Spleen (tissue), 7 donors: ENCODE data around the gene TSPAN15.

Source experiments
- POLR2A ChIP-seq, 3 donors: fragments of 450-650 bp; IDR thresholded peaks; one replicate each; pipeline ENCODE4 v1.5.1; 2017; ENCODE audit warnings: antibody characterized with exemption in 3 of 3, mild to moderate bottlenecking in 1 of 3
- POLR2AphosphoS5 ChIP-seq, 3 donors: sonication (generic); formaldehyde crosslinking; IDR thresholded peaks; one replicate each; pipeline ENCODE4 v1.5.1; 2017; ENCODE audit warnings: antibody characterized with exemption in 3 of 3
- TF ChIP-seq, protein P1 (sequence below), 11 experiments: fragments of 200-600 bp in 7 of 11; fragments of 450-650 bp in 4 of 11; sonication (generic) in 4 of 11; IDR thresholded peaks in 8 of 11; conservative IDR thresholded peaks in 3 of 11; 1 replicate in 7 of 11; 2 replicates in 4 of 11; pipeline versions ENCODE4 v1.4.0 to v1.8.0; 2016 to 2021; ENCODE audit warnings: antibody characterized with exemption in 11 of 11, inconsistent platforms in 4 of 11, mild to moderate bottlenecking in 1 of 11
- donor health status: DM: no; HTN: no; CAD: no; lungs with moderate emphysema.
- donor health status: DM: no; HTN: no; CAD: no.
- donor health status: DM: no; HTN: no; CAD: no.

DNA sequence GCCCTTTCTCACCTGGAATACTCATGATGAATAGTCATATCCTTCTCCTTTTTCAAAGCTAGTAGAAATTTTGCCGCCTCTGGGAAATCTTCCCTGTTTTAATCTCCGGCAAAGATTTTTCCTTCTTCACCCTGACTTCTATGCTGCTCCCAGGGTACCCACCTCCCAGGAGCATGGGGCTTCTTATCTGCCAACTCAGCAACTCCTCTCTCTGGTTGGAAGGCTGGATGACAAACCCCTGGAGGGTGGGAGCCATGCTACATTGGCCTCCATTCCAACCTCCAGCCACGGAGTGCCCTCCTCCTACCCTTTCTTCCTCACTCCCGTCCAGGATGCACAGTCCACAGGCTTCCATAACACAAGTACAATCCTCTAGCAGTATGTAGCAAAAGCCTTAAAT, 102.1 kb downstream of the TSPAN15 start:
- TF ChIP-seq POLR2A (IDR thresholded peaks at IDR 0.05) (no peak), POLR2AphosphoS5 (IDR thresholded peaks at IDR 0.05) (no peak)
- TF ChIP-seq, protein P1, sequence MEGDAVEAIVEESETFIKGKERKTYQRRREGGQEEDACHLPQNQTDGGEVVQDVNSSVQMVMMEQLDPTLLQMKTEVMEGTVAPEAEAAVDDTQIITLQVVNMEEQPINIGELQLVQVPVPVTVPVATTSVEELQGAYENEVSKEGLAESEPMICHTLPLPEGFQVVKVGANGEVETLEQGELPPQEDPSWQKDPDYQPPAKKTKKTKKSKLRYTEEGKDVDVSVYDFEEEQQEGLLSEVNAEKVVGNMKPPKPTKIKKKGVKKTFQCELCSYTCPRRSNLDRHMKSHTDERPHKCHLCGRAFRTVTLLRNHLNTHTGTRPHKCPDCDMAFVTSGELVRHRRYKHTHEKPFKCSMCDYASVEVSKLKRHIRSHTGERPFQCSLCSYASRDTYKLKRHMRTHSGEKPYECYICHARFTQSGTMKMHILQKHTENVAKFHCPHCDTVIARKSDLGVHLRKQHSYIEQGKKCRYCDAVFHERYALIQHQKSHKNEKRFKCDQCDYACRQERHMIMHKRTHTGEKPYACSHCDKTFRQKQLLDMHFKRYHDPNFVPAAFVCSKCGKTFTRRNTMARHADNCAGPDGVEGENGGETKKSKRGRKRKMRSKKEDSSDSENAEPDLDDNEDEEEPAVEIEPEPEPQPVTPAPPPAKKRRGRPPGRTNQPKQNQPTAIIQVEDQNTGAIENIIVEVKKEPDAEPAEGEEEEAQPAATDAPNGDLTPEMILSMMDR (IDR thresholded peaks at IDR 0.05 in 8 of 11, conservative IDR thresholded peaks at IDR 0.05 in 3 of 11), result no peak
